AG08396 (cell line): ENCODE measurements around the gene CRAT.
A peak's percentile ranks its signal among the peaks of the same experiment; 100 is the strongest.
"Not testable (repeated sequence)": the region's sequence is repeated elsewhere in the genome, so short reads cannot be mapped to it uniquely, and the experiment has no call there.

Experiments used
- DNase-seq: peaks from one replicate; pipeline ENCODE4 v3.0.0; 2012; ENCODE audit warnings: low spot score, mixed read lengths

CRAT gene

DNA sequence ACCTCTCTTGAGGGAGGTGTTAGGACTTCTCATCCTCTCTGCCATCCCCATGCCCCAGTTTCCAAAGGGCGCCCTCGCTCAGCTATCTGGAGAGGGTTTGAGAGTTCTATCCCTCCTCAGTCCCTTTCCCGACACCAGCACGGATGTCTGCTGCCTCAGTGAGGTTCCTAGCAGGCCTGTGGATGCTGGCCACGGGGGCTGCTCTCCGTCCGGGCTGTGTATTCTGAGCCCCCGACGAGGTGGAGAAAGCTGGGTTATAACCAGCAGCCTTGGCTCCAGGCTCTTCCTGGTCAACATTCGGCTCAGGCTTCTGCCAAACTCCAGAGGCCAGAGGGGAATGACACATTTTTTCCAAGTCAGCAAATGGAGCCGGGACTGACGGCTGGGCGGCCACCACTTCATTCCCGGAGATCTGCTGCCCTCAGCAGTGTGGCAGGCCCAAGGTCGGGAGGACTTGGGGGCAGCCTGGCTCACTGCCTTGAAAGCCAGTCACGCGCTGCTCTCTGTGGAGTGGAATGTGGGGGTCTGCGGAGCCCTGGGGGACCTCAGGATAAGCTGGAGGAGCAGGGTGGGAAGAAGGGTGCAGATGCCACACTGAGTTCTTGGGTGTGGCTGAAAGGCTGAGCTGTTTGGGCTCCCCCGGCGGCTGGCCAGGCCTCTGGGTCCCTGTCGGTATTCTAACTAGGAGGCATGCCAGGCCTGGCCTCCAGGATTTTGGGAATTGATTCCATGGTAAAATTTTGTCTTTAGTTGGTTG lies 28.1 kb upstream of the CRAT start:
- peak; percentile 68 for DNase-seq

DNA sequence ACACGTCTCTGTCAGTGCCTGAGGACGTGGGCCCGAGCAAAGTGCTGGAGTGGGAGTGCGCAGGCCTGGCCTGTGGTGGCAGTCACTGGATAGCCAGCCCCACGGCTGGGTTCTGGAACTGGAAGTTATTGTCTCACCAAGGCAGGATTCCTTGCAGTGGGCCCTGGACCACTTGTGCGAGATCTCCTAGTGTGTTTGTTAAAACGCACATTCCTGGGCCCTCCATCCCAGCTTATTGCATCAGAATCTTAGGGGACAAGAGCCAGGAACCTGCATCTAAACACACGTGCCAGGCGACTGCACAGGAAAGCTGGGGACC lies 27.5 kb upstream of the CRAT start:
- DNase-seq = no peak

DNA sequence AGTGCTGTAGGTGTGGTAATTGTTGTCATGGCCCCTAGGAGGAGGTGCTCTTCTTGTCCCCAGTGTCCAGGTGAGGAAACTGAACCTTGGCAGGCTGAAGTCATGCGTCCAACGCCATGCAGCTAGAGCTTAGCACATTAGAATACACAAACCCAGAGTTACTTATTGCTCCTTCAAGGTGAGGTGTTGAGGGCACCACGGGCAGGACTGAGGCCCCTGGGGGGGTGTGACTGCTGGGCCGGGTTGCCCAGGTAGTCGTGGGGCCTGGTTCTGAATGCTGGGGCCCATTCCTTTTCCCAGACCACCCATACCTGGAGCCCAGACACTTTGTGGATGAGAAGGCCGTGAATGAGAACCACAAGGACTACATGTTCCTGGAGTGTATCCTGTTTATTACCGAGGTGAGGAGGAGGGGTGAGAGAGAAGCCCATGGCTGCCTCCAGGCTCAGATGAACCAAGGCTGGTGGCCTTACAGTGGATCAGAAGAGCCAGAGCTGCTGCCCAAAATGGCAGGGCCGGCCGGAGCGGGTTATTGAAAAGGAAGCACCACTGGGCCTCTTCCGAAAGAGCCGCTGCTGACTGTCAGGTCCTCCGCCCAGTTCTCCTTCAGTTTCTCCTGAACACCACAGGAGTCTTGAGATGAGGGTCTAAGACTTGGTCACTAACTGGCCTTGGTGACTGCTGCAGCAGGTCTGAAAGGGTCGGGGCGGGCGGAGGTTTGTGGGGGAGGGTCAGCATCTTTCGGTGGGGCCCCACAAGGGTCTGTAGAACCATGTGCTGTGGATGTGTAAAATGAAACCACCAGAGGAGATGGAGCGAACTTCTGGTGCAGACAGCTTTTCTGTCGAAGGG lies 26.9 kb upstream of the CRAT start:
- DNase-seq = no peak

DNA sequence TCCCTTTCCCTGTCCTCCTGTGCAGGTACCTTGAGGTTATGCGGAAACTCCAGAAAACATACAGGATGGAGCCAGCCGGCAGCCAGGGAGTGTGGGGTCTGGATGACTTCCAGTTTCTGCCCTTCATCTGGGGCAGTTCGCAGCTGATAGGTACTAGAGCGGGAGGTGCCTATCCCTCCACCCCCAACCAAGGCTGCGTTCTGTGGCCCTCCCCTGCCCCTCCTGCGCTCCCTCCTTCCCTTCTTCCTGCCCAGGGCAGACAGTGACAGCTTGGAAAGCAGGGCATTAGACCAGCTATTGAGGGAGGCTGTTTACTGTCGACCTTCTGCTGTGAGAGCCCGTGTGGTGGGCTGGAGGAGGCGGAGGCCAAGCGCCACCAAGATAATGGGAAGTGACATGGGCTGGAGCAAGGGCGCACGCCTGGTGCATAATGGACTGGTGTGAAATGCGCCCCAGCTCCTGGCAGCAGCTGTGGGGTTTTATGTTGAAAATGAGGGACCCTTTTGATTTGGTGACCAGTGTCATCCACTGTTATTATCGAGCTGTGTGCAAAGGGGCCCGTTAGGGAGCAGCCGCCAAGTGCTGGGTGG lies 25.9 kb upstream of the CRAT start:
- DNase-seq = no peak

DNA sequence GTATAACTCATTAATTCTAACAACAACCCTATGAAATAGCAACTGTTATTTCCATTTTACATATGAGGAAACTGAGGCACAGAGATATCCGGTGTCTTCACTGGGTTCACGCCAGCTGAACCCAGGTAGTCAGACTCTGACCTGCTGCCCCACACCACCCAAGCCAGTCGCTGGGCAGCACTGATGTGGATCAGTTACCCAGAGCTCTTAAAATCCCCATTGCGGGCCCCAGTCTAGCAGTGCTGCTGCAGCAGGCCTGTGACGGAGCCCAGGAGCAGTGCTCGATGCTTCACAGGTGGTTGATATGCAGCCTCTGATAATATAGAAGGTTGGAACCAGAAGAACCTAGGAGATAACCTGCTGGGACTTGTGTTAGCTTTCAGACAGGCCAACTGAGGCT lies 24.9 kb upstream of the CRAT start:
- DNase-seq = no peak

DNA sequence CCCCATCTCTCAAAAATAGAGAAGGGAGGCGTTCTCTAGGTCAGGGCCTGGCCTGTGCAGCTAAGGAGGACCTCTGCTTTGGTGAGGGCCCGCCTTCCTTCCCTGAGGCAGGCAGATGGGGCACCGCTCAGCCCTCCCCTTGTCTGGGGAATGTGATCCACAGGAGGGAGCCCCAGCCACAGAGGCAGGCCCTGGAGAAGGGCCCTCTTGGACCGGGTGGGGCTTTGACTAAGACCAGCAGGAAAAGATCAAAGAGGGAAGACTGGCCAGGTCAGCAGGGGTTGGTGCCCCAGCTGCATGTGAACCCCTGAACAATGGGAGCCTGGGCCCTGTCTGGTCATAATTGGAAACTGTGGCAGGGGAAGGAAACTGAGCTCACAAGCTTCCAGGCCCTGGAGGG lies 22.5 kb upstream of the CRAT start:
- DNase-seq = no peak

DNA sequence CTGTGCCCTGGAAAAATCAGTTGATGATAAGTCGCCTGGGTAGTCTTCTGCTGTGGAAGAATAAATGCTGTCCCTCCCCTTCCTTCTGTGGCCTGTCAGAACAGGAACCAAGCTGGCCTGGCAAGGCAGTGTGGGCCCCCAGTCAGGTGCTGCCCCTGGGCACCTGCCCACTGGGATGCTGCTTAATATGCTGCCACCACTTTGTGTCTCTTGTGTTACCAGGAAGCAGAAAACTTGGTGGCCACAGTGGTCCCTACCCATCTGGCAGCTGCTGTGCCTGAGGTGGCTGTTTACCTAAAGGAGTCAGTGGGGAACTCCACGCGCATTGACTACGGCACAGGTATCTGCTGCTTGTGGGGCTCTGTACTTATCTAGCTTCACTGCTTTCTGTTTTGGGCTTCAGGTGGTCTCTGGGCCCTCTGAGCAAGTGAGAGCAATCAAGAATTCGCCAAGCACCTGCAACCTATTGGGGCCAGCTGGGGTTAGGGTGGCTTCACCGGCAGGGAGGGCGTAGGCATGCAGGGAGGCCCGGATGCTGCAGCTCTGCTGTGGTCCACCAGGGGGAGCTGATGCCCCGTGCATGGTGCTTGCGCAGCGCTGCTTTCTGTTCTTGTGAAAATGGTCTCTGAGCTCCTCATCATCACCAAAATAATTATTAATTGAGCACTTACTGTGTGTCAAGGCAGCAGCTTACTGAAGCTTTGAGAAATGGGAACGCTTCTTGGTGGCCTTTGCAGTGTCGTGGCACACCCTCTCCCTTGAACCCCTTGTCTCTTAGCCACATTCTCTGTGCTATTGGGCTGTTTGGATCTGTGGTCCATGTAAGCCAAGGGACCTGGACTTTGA lies 20.9 kb upstream of the CRAT start:
- peak; percentile 85 for DNase-seq

DNA sequence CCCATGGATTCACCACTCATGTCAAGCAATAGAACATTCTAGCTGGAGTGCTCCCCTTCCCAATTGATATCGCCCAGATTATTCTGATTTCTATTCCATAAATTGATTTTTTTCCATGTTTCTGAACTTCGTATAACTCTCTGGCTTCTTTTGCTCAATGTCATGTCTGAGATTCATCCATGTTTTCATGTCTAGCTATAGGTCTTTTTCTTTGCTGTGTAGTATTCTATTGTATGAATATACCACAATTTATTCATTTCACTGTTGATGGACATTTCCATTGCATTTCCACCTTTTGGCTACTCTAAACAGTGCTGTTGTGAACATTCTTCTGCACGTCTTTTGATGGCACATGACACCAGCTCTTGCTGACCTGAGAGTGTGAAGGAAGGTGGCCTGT lies 20.2 kb upstream of the CRAT start:
- no peak for DNase-seq

DNA sequence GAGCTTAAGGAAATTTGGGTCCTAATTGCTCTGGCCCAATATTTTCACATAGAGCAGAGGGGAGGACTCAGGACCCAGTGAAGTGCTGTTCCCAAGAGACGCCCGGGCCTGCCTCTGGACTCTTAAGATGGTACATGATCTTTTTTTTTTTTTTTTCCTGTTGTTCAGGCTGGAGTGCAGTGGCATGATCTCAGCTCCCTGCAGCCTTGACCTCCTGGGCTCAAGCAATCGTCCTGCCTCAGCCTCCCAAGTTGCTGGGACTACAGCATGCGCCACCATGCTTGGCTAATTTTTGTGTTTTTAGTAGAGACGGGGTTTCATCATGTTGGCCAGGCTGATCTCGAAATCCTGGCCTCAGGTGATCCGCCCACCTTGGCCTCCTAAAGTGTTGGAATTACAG lies 19.7 kb upstream of the CRAT start:
- not testable (repeated sequence) for DNase-seq

DNA sequence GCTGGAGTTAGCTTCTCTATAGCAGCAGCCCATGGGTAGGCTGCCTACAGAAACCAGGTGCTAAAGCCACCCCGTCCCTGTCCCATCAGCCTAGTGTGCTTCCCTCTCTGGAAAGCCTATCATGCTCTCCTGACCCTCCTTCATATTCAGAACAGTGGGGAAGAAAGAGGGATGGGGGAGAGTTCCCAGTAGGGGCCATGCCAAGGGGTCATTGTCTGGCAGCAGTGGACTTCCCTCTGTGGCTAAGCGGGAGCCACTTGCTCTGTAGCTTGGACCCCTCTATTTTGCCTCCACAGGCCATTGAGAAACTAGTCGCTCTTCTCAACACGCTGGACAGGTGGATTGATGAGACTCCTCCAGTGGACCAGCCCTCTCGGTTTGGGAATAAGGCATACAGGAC lies 18.1 kb upstream of the CRAT start:
- no peak for DNase-seq

DNA sequence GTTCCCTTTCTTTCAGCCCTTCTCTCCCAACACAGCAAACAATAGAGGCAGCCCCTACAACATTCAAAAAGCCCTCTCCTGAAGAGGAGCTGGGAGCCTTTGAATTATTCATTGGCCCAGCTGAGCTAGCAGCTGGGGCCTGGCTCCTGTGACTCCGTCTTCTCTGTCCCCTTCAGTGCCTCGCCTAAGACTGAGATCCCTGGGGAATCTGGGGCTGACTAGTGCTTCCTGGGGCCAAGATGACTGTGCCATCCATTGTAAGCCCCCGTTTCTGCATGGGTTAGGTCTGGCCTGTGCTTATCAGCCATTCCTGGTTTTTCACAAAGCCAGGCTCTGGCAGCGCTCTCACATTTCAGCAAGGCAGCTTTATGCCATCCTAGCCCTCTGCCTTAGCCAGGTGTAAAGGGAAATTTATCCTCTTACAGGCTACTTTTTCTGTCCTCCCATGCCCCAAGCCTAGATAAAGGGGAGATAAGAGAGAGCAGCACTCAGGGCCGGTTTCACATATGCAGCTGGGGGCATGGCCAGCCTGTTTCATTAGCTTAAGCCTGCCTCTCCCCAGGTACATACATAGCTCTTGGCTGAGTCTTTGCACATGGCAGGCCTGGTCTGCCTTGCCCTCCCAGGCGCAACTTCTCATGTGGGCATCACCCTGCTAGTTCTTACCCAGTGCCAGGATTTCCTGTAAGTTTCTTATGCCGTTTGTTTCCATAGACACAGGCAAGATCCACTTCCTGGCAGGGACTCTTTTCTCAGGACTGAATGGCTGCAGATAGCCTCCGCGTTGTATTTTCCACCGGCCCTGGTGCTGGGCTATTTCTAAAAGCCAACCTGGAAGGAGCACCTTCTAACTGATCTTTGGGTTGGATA lies 16.4 kb upstream of the CRAT start:
- DNase-seq = no peak

DNA sequence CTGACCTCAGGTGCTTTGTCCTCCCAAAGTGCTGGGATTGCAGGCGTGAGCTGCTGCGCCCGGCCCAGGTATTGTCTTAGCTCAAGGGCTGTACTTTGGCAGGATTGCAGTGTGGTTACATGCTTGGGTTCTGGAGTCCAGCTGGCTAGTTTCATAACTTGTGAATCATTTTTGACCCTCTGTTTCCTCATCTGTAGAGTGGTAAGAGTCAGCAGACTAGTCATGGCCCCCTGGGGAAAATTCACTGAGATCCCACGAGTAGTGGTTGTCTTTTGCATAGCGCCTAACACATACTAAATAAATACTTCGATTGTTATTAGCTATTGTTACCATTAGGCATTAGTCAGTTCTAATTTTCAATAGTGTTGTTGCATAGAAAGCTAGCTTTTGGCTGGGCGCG lies 14.9 kb upstream of the CRAT start:
- DNase-seq = no peak

DNA sequence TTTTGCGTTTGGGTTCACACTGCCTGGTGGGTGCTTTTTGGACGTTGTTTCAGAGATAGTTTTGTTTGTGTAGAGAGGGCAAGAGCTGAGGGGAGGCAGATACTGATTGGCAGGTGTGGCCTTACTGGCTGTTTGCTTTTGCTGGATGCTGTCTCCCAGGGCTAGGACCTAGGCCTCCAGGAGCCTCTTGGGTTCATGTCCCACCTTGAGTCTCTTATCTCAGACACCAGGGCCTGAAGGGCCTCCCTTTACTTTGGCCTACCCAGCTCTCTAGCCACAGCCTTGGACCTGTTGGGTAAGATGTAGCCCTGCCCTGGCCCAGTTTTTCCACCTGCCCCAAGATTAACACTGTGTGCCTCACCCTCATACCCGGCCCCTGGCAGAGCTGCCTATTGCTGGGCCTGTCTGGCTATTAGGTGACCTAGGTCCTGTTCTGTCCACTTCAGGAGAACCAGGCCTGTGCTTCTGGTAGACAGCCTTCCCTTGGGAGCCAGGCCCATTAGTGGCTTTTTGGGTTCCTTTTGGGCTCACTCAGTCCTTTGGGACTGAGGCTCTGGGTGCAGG lies 14.0 kb upstream of the CRAT start:
- no peak for DNase-seq

DNA sequence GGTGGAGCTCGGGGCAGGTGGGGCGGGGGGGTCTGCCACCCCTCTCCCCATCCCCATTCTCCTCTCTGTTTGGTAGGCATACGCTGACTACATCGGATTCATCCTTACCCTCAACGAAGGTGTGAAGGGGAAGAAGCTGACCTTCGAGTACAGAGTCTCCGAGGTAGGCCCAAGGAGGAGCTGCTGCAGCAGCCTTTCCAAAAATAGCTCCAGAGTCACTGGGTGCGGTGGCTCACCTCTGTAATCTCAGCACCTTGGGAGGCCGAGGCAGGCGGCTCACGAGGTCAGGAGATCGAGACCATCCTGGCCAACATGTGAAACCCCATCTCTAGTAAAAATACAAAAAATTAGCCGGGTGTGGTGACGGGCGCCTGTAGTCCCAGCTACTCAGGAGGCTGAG lies 12.4 kb upstream of the CRAT start:
- DNase-seq = not testable (repeated sequence)

DNA sequence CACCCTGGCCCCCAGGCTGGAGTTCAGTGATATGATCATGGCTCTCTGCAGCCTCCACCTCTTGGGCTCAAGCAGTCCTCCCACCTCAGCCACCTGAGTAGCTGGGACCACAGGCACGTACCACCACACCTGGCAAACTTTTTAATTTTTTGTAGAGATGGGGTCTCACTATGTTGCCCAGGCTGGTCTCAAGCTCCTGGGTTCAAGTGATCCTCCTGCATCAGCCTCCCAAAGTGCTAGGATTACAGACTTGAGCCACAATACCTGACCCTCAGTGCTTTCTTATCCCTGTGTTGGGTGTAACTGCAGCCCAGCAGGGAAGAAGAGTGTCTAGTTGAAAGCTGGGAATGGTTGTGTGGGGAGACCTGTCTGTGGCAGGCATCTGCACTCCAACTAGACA lies 11.5 kb upstream of the CRAT start:
- no peak for DNase-seq

DNA sequence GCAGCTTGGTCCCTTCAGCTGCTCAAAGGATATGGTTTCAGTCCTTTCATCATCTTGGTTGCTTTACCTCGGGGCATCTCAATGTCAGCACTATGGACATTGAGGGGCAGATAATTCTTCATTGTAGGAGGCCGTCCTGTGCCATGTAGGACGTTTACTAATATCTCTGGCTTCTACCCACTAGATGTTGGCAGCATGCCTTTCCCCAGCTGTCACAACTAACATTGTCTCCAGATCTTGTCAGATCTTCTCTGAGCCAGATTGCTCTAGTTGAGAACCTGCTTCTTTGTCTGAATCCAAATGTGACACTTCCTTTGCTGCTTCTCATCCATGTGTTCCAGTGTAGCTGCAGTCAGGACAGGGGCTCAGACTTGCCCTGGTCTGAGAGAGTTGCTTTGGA lies 10.9 kb upstream of the CRAT start:
- DNase-seq = no peak

DNA sequence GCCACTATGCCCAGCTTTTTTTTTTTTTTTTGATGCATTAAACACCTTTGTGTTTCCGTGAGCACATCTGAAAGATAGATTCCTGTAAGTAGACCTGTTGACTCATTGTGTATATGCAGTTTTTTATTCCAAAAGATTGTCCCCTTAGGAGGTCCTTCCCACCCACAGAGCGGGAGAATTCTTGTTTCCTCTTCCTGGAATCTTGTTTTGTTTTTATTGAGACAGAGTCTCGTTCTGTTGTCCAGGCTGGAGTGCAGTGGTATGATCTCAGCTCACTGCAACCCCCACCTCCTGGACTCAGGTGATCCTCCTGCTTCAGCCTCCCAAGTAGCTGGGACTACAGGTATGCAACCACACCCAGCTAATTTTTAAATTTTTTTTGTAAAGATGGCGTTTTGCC lies 8.2 kb upstream of the CRAT start:
- no peak for DNase-seq

DNA sequence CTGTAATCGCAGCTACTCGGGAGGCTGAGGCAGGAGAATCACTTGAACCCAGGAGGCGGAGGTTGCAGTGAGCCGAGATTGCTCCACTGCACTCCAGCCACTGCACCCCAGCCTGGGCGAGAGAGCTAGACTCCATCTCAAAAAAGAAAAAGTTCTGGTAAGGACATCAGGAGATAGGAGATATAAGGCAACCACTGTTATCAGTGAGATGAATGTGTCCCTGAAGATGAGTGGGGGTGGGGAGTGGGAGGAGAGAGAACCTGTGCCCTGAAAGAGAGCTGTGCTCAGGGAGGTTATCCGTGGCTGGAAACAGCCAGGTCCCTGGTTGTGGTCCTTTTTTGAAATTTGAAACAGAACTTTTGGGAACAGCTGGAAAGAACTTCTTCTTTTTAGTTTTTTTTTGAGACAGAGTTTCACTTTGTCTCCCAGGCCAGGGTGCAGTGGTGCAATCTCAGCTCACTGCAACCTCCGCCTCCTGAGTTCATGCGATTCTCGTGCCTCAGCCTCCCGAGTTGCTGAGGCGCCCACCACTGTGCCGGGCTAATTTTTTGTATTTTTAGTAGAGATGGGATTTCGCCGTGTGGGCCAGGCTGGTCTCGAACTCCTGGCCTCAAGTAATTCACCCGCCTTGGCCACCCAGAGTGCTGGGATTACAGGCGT lies 3.2 kb upstream of the CRAT start:
- no peak for DNase-seq

DNA sequence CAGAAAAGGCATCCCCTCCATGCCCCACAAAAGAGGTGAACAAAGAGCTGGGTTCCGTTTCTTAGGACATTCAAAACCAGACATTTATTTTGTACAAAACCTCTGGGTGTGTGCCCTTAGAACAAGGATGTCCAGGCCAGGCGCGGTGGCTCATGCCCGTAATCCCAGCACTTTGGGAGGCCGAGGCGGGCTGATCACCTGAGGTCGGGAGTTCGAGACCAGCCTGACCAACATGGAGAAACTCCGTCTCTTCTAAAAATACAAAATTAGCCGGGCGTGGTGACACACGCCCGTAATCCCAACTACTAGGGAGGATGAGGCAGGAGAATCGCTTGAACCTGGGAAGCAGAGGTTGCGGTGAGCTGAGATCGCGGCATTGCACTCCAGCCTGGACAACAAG lies 1.9 kb upstream of the CRAT start:
- DNase-seq = not testable (repeated sequence)

DNA sequence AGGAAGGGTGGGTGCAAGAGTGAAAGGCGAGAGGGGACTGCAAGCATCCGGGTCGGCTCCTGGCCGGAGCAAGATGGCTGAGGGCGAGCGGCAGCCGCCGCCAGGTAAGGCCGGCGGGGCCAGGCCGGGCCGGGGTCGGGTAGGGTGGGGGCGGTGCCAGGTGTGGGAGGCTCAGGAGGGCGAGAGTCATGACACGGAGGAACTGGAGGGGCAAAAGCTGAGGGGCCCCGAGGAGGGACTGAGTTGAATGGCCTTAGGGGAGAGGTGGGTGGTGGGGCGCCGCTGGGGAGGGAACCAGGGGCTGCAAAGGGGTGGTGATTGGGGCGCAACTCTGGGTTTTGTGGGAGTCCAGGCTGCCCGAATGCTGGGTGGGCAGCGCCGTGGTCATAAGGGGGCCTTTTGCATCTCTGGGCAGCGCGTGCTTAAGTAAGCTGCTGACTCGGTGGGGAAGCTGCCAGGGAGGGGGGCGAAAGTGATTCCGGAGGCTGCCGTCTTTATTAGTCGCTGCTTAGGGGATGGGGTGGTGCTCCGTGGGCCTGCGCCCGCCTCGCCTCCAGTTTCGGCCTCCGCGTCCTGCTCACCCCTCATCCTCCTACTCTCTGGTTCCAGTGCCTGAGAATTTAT lies 1.0 kb upstream of the CRAT start:
- peak; percentile 48 for DNase-seq
